Astrocyte (in vitro differentiated cells and primary cell): ENCODE measurements around the gene ANKHD1. TPM values are rescaled to one million over a fixed set of nuclear protein-coding genes. Genes with fewer than 3 reads are reported as not detected.

Experiments used
- DNase-seq: peaks from one replicate; pipeline ENCODE4 v3.0.0-alpha.2; 2010; ENCODE audit warnings: low read depth
- FAIRE-seq: peaks from 2 replicates; lab custom pipeline; 2011; peaks lifted over from hg19 to GRCh38; lab: Jason Lieb, UNC
- H2AFZ ChIP-seq: 2 replicates; pipeline ENCODE4 v1.6.0; 2012; ENCODE audit warnings: low read depth, low read length, inconsistent platforms
- H3K27ac ChIP-seq: 2 replicates; pipeline ENCODE4 v1.5.1; 2011; ENCODE audit warnings: low read depth, low read length, inconsistent platforms
- H3K27me3 ChIP-seq: 2 replicates; pipeline ENCODE4 v1.6.0; 2011; ENCODE audit warnings: low read length, inconsistent platforms; ENCODE audit not compliant: insufficient read depth
- H3K36me3 ChIP-seq: 2 replicates; pipeline ENCODE4 v1.5.1; 2011; ENCODE audit warnings: low read length, inconsistent platforms; ENCODE audit not compliant: insufficient read depth
- H3K4me1 ChIP-seq: 2 replicates; pipeline ENCODE4 v1.5.1; 2011; ENCODE audit warnings: low read length, inconsistent platforms; ENCODE audit not compliant: insufficient read depth
- H3K4me2 ChIP-seq: 2 replicates; pipeline ENCODE4 v1.6.0; 2012; ENCODE audit warnings: low read length, inconsistent platforms
- H3K4me3 ChIP-seq: 2 replicates; pipeline ENCODE4 v1.5.1; 2011; ENCODE audit warnings: low read depth, mild to moderate bottlenecking, low read length, inconsistent platforms; ENCODE audit not compliant: insufficient read depth
- H3K79me2 ChIP-seq: 2 replicates; pipeline ENCODE4 v1.6.0; 2012; ENCODE audit warnings: mild to moderate bottlenecking, low read length, inconsistent platforms; ENCODE audit not compliant: insufficient read depth
- H3K9ac ChIP-seq: 2 replicates; pipeline ENCODE4 v1.6.0; 2012; ENCODE audit warnings: mild to moderate bottlenecking, low read length, inconsistent platforms
- H3K9me3 ChIP-seq: 2 replicates; pipeline ENCODE4 v1.5.1; 2012; ENCODE audit warnings: low read depth, mild to moderate bottlenecking, low read length, inconsistent platforms; ENCODE audit not compliant: insufficient read depth
- H4K20me1 ChIP-seq: 2 replicates; pipeline ENCODE4 v1.6.0; 2012; ENCODE audit warnings: low read length, inconsistent platforms; ENCODE audit not compliant: insufficient read depth
- H3K27ac Mint-ChIP-seq: one replicate; pipeline ENCODE4 v1.8.0; 2021; ENCODE audit warnings: mild to moderate bottlenecking, mixed read lengths; ENCODE audit not compliant: unreplicated experiment
- H3K27me3 Mint-ChIP-seq: one replicate; pipeline ENCODE4 v1.8.0; 2021; ENCODE audit warnings: low read depth, mixed read lengths; ENCODE audit not compliant: unreplicated experiment
- H3K36me3 Mint-ChIP-seq: one replicate; pipeline ENCODE4 v1.8.0; 2021; ENCODE audit warnings: low read depth, mixed read lengths; ENCODE audit not compliant: unreplicated experiment
- H3K4me1 Mint-ChIP-seq: one replicate; pipeline ENCODE4 v1.8.0; 2021; ENCODE audit warnings: low read depth, mixed read lengths; ENCODE audit not compliant: unreplicated experiment
- H3K4me3 Mint-ChIP-seq: one replicate; pipeline ENCODE4 v1.8.0; 2021; ENCODE audit warnings: mild to moderate bottlenecking, moderate library complexity, mixed read lengths; ENCODE audit not compliant: unreplicated experiment
- H3K9me3 Mint-ChIP-seq: one replicate; pipeline ENCODE4 v1.8.0; 2021; ENCODE audit warnings: mild to moderate bottlenecking, mixed read lengths; ENCODE audit not compliant: unreplicated experiment
- EZH2 ChIP-seq: IDR thresholded peaks from 2 replicates; pipeline ENCODE4 v1.6.1; 2012; ENCODE audit warnings: mild to moderate bottlenecking, low read length, inconsistent platforms; ENCODE audit not compliant: insufficient read depth
- total RNA-seq: library from RNA; stranded (reverse); gene quantifications from 2 replicates; pipeline ENCODE4 v1.2.1, GENCODE V29; 2021
- TF ChIP-seq, protein P1 (sequence below): IDR thresholded peaks from 2 replicates; pipeline ENCODE4 v1.5.1; 2011; ENCODE audit warnings: low read depth, mild to moderate bottlenecking, inconsistent platforms, low read length, moderate library complexity; ENCODE audit not compliant: insufficient read depth

The ANKHD1 gene
- total RNA-seq, 1 donor from 2014 or later, result 56.5 TPM

DNA sequence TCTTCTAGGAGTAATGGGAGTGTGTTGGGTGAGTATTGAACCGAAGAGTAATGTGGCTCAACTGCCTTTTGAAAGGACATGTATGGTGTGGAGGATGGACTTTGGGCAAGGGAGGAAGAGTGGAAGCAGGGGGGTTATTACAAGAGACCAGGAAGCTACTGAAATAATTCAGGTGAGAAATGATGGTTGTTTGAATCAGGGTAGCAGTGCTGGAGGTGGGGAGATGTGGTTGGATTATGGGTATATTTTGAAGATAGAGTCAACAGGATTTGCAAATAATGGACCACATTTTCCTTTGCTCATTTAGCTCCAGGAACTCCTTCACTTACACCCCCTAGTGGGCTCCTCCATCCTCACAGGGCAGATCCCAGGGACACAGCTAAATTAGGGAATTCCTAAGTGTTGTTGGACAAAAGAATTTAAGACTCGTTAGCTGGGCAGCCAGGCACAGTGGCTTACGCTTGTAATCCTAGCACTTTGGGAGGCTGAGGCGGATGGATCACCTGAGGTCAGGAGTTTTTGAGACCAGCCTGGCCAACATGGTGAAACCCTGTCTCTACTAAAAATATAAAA lies 42.8 kb upstream of the ANKHD1 start:
- H3K27me3 ChIP-seq, result no peaks in the 10 kb centered on the region
- H3K4me3 Mint-ChIP-seq, result no peak overlapping the region
- no peaks in the 10 kb centered on the region for H4K20me1 ChIP-seq
- no peaks in the 10 kb centered on the region for H3K36me3 ChIP-seq
- peaks cover 20% of the 10 kb centered on the region for H3K27me3 Mint-ChIP-seq
- H3K4me1 ChIP-seq, result peaks cover 4% of the 10 kb centered on the region
- no peaks in the 10 kb centered on the region for H3K9me3 ChIP-seq
- peaks cover 1% of the 10 kb centered on the region for H3K36me3 Mint-ChIP-seq
- H2AFZ ChIP-seq, result no peak overlapping the region
- H3K27ac ChIP-seq, result no peak overlapping the region
- peaks cover 5% of the 10 kb centered on the region for H3K4me1 Mint-ChIP-seq
- peak overlapping the region; percentile 69 for H3K27ac Mint-ChIP-seq
- H3K9me3 Mint-ChIP-seq, result no peaks in the 10 kb centered on the region
- no peak overlapping the region for H3K4me3 ChIP-seq
- no peak for FAIRE-seq
- peak overlapping the region; percentile 36 for H3K9ac ChIP-seq
- H3K79me2 ChIP-seq, result no peaks in the 10 kb centered on the region
- no peak overlapping the region for H3K4me2 ChIP-seq
- peak; percentile 16 for DNase-seq
- TF ChIP-seq, protein P1, sequence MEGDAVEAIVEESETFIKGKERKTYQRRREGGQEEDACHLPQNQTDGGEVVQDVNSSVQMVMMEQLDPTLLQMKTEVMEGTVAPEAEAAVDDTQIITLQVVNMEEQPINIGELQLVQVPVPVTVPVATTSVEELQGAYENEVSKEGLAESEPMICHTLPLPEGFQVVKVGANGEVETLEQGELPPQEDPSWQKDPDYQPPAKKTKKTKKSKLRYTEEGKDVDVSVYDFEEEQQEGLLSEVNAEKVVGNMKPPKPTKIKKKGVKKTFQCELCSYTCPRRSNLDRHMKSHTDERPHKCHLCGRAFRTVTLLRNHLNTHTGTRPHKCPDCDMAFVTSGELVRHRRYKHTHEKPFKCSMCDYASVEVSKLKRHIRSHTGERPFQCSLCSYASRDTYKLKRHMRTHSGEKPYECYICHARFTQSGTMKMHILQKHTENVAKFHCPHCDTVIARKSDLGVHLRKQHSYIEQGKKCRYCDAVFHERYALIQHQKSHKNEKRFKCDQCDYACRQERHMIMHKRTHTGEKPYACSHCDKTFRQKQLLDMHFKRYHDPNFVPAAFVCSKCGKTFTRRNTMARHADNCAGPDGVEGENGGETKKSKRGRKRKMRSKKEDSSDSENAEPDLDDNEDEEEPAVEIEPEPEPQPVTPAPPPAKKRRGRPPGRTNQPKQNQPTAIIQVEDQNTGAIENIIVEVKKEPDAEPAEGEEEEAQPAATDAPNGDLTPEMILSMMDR, result peak; percentile 67
- TF ChIP-seq EZH2, result no peak

DNA sequence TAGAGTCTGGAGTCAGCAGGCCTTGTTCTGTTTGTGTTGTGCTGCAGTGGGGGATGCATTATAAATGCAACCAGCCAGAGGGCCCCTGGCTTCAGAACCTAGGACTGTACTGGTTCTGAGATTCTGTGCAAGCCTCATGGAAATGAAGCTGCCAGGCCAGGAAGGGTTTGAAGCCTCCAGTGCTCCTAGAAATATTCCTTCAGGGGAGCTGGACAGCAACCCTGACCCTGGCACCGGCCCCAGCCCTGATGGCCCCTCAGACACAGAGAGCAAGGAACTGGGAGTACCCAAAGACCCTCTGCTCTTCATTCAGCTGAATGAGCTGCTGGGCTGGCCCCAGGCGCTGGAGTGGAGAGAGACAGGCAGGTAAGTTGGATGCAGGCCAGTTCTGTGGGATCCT lies 41.5 kb upstream of the ANKHD1 start, which contains the start of gene SLC4A9:
TSS of gene SLC4A9 (plus strand) at position 94 of the 400 bp plus-strand sequence. CDS start at position 137, 43 bp downstream.
- Mint-ChIP-seq H3K4me1 (peaks cover 5% of the 10 kb centered on the region), H3K27me3 (peaks cover 16% of the 10 kb centered on the region), H3K9me3 (no peaks in the 10 kb centered on the region), H3K27ac (no peak within 1 kb of the TSS), H3K4me3 (no peak within 1 kb of the TSS), H3K36me3 (no peaks in the 10 kb centered on the region)
- TF ChIP-seq, protein P1, result no peak
- TF ChIP-seq EZH2, result no peak
- no peaks in the 10 kb centered on the region for H3K36me3 ChIP-seq
- H3K27me3 ChIP-seq, result no peaks in the 10 kb centered on the region
- no peak within 1 kb of the TSS for H3K4me2 ChIP-seq
- H3K4me3 ChIP-seq, result no peak within 1 kb of the TSS
- FAIRE-seq, result no peak
- no peaks in the 10 kb centered on the region for H3K9me3 ChIP-seq
- peaks cover 4% of the 10 kb centered on the region for H3K4me1 ChIP-seq
- no peak within 1 kb of the TSS for H3K27ac ChIP-seq
- no peak for DNase-seq
- H2AFZ ChIP-seq, result no peak within 1 kb of the TSS
- H3K9ac ChIP-seq, result no peak within 1 kb of the TSS
- H4K20me1 ChIP-seq, result no peaks in the 10 kb centered on the region
- no peaks in the 10 kb centered on the region for H3K79me2 ChIP-seq
